Middle frontal gyrus (tissue), 1 donor: Measurements from ENCODE around the gene TIMM10.
"Not testable (repeated sequence)": the region's sequence is repeated elsewhere in the genome, so short reads cannot be mapped to it uniquely, and the experiment has no call there.

Source experiments
- DNase-seq: peaks from one replicate; pipeline ENCODE4 v3.0.0-alpha.2; 2015; ENCODE audit warnings: low spot score; ENCODE audit errors: extremely low spot score

The TIMM10 gene

DNA sequence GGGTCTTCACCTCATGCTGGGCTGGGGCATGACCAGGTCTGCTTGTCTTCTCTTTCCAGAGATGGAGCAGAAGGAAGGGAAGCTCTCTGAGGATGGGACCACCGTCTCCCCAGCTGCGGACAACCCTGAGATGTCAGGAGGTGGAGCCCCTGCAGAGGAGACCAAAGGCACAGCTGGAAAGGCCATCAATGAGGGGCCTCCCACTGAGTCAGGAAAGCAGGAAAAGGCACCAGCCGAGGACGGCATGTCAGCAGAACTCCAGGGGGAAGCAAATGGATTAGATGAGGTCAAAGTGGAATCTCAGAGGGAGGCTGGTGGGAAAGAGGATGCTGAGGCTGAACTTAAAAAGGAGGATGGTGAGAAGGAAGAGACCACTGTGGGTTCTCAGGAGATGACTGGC lies 12.0 kb upstream of the TIMM10 start:
- DNase-seq: no peak

DNA sequence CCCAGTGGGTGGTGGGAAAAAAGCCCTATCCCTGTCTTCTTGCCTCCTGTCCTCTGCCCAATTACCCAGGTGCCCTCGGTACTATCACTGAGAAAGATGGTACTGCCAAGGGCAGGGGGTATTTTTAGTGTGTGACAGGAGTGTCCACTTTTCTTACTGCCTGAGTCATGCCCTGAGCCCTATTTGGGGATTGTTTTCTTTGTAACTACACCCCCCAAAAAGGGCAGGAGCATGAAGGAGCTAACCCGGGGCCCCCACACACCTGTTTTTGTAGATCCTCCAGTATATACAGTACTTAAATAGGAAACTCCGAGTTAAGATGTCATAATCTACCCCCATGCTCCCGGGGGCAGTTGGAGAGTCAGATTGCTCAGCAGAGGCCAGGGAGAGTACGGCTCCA lies 10.6 kb upstream of the TIMM10 start:
- no peak for DNase-seq

DNA sequence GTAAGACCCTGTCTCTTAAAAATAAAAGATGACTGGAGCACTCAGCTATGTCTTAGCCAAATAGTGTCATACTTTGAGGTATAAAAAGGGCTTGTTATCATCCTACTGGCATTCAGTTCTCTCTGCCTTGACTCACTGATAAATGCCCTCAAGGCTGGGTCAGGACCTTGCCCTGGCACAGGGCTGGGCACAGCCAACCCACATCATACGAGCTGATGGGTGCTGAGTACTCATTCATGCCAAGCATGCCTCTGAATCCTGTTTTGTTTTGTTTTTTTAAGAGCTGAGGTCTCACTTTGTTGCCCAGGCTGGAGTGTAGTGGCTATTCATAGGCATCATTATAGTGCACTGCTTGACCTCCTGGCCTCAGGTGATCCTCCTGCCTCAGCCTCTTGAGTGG lies 8.8 kb upstream of the TIMM10 start:
- no peak for DNase-seq

DNA sequence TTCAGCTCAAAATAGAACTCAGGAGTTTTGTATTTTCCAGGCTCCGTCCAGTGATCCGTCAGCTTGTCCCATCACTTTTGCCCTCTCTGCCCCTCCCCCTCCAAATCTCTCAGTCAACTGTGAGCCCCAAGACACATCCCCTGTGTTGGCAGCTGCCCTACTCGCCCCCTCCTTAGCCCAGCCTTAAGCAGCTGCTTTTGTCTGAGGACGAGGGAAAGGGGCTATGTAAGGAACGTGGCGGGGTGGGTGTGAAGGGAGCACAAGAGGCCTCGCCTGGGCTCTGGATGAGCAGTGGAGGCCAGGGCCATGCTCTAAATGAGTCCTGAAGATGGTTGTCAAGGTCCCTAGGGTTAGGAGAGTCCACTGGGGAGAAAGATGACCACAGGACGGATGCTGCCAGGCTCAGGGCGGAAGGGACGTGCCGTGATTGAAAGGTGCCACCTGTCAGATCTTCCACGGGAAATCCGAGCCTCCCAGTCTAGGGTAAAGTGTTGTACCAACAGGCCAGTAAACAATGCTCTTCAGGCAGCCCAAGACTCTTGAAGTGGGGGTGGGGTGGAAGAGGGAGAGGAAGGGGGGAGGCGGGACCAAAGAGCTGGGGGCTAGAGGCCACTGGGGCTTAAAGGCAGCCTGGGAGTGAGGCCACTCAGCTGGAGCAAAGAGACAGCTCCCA lies 6.5 kb upstream of the TIMM10 start, which contains the start of gene SMTNL1:
TSS of gene SMTNL1 (plus strand) at position 649 of the 673 bp plus-strand sequence. CDS start 5,048 bp downstream, outside the sequence.
- DNase-seq: no peak

DNA sequence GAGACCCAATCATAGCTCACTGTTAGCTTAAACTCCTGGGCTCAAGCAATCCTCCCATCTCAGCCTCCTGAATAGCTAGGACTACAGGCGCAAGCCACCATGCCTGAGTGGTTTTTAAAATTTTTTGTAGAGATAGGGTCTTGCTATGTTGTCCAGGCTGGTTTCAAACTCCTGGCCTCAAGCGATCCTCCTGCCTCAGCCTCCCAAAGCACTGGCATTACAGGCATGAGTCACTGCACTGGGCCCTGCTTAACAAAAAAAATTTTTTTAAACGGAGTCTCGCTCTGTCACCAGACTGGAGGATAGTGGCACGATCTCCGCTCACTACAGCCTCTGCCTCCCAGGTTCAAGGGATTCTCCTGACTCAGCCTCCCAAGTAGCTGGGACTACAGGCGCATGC lies 3.9 kb upstream of the TIMM10 start:
- not testable (repeated sequence) for DNase-seq

DNA sequence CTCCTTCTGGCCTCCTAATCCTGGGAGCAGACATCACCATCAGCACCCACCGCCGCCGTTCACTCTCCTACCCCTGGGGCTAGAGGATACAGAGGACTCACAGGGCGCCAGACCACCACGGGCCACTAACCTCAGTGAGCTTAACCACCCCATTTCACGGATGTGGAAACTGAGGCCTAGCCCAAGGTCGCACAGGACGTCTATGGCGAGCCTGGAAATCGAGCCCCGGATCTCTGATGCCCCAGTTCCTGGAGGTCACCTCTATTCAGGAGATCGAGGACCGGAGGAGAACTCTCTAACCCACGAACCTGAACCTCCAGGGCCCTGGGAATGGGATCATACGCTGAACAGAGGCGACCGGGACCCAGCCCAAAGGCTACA lies 349 bp downstream of the TIMM10 start:
- no peak for DNase-seq

DNA sequence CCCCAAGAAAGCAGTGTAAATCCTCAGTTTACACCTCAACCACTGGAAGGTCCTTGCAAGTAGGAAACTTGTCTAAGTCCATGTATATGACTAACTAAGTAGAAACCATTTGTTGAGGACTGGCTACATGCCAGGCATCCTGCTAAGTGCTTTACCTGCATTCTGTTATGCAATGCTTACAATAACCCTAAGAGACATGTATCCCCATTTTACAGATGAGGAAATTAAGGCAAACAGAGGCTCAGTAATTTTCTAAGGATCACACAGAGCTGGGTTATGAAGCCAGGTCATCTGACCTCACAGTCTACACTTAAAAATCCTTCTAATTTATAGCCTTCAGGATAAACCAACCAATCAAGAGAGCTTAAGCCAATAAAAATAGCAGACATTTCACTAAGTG lies 1.5 kb downstream of the TIMM10 start:
- DNase-seq: no peak

DNA sequence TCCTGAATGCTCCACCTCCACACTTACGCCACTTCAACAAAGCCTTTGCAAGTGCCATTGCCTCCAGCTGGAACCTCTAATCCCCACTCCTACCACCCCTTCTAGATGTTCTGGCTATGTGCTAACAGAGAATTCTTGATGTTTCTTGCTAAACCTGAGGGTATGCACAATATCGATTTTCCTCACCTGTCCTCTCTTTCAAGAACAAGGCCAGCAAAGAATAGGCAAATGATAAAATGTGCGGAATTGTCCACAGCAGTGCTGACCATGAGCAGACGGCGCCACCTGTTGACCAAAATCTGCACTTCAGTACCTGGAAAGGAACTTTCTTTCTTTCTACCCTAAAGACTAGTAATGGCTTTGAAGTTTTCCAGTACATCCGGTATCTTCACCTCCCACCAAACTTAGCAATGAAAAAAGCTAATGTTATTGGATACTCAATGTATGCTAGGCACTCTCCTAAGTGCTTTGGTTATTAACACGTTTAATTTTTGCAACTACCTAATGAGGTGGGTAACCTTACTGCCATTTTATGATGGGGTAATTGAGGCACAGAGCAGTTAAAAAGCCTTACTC lies 3.4 kb downstream of the TIMM10 start:
- DNase-seq: peak; percentile 45

DNA sequence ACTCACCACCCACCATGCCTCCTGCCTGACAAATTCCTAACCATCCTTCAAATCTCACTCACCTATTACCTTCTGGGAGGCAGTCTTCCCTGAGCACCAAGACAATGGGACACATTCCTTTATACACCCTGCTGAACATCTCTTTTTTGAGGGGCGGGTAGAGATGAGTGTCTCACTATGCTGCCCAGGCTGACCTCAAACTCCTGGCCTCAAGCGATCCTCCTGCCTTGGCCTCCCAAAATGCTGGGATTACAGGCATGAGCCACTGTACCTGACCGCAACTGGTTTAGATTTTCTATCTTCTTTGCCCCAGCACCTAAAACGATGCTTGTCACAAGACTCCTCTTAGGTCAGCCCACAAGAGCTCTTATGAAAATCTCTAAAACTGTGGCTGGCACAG lies 7.1 kb downstream of the TIMM10 start:
- no peak for DNase-seq

DNA sequence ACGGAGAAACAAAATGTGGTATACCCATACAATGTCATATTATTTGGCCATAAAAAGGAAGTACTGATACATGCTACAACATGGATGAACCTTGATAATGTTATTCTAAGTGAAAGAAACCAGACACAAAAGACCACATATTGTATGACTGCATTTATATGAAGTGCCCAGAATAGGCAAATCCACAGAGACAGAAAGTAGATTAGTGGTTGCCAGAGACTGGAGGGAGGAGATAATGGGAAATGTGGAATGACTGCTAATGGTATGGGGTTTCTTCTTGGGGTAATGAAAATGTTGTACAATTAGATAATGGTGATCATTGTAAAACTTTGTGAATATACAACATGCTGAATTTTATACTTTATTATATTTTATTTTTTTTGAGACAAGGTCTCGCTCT lies 9.4 kb downstream of the TIMM10 start:
- DNase-seq: no peak

DNA sequence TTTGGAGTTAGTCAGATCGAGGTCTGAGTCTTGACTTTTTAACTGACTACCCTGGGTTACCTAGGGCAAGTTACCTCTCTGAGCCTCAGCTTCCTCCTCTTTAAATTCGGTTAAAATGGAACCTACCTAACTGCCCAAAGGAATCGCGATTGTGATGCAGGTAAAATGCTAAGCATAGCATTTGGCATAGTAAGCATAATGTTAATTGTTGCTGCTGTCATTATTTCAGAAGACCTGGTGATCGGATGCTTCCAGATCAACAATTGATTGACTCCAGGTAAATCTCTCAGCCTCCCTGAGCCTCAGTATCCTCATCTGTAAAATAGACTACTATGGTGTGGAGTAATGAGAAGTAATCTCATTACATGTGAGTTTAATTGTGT lies 14.5 kb downstream of the TIMM10 start:
- DNase-seq: no peak

DNA sequence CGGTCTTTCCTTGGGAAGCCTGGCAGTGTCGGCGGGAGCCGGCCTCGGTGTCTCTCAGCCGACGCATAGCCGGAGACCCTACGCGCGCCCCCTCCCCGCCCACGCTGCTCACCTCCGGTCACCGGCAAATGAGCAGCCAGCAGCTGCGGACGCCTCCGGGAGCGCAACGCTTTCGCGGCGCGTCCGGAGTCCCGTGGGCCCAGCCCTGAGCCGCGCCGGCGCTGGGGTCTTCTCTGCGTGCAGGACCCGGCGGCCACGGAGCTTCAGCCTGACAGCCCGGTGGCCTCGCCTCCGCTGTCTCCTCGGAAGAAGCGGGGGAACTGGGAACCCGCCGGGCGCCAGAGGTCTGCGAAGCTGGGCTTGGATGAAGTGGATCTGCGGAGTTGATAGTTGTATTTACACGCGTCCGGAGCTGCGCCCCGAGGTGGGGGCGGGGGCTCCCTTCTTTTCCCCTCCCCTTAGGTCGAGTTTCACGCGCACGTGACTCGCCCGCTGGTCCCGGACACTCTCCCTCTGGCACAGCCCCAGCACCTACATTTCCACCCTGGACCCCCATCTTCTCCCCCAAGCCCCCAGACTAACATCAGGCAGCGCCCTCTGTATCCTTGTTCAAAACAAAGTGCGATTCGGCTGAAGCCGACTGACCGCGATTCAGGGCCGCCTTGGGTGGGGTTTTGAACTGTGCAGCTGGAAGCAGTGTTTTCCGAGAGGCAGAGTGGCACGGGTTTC lies 15.1 kb downstream of the TIMM10 start, which contains the start of gene SLC43A1:
TSS of gene SLC43A1 (minus strand) at position 371 of the 729 bp plus-strand sequence. CDS start 1,591 bp downstream, outside the sequence.
- DNase-seq: no peak

DNA sequence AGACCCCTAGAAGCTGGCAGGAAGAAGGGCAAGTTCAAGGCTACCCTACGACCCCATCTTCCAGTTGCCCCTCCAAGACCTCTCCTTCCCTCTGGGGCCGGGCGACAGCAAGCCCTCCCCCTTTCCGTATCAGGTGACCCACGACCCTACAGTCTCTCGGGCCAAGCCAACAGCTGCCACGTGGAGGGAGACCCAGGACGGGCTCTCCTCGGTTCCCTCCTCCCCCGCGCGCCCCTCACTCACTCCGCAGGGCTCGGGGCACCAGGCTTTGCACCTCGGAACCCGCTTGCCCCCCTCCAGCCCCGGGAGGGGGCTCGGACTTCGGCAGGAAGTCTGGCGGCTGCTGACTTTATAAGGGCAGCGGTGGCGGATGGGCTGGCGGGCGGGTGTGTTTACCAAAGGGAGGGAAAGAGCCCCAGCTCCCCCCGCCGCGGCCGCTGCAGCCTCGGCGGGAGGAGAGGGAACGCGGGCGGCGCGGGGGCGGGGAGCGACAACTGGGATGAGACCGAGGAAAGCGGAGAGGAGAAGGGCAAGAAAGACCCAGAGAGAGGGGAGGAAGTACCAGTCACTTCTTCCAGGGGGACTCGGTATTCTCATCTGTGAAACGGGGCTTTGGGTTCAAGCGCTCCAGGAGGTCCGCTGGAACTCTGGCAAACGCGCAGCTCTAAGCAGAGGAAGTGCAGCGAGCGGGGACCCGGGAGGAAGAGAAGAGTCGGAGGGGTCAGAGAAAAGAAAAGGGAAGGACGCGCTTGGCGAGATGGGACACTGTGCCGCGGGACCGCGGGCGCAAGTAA lies 15.8 kb downstream of the TIMM10 start:
- no peak for DNase-seq

DNA sequence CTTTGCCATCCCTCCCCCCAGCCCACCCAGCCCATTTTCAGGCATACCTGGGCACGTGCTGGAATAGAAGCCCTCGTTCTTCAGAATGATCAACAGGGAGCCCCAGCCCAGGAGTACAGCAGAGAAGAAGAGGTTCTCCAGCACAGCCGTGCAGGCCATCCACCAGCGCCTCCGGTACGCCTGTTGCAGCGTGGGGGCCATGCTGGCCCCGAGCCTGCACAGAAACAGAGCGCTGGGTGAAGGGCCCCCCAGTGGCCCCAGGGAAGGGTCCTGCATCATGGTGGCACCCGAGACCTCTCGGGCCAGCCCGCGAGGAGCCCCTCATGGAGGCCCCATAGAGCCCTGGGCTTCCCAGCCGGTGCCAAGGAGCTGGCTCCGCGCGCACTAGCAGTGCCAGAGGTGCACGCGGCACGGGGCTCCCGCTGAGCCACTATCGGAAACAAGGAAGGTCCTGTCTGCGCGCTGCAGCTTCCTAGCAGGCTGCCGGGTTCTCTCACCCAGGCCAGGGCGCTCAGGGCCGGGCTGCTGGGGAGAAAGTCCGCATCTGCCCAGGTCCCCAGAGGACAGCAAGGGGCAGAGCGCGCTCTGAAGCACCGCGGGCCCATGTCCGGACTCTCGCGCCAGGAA lies 16.5 kb downstream of the TIMM10 start:
- no peak for DNase-seq

DNA sequence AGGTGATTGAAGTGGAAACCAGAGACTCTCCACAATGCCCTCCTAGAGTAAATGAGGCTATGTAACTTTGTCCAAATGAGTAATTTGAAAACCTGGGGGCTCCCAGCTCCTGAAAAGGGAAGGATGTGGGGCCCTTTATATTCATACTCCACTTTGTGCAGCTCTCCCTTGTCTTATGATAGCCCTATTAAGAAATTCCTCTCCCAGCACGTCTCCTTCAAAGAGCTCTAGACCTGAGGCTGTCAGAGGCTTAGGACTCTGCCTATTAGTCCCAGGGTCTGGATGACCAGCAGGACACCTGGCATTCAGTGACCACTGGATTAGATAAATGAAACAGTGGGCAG lies 17.1 kb downstream of the TIMM10 start:
- DNase-seq: no peak

DNA sequence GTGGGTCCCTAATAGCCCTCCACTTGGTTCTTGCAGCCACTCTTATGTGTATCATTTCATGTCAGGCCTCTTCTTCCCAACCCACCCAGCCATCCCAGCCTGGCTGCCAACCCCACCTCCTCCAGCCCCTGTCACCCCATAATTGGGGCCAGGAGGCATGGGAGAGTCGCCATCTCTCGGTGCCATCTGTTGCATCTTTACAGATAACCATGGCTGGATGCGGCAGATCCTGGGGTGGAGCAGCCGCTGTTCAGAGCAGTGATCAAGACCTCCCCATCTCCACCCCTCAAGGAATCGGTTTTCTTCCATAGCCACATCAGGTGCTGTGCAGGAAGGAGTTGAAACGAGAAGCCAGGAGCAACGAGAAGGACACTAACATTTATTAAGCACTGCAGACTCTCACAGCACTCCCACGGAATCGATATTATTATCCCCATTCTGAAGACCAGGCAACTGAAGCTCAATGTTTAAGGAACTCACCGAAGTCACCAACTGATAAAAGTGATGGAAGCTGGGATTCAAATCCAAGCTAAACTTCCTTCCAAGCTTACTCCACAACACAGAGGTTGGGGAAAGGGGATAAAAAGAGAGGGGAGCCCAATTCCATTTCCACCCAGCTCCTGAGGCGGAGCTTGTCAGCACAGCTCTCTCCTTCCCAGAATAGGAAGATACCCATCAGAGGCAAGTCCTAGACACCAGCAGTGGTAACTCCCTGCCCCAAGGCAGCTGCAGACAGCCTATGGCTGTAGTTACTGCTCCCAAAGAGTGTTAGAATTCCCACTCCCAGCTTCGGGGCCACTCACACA lies 17.7 kb downstream of the TIMM10 start:
- no peak for DNase-seq

DNA sequence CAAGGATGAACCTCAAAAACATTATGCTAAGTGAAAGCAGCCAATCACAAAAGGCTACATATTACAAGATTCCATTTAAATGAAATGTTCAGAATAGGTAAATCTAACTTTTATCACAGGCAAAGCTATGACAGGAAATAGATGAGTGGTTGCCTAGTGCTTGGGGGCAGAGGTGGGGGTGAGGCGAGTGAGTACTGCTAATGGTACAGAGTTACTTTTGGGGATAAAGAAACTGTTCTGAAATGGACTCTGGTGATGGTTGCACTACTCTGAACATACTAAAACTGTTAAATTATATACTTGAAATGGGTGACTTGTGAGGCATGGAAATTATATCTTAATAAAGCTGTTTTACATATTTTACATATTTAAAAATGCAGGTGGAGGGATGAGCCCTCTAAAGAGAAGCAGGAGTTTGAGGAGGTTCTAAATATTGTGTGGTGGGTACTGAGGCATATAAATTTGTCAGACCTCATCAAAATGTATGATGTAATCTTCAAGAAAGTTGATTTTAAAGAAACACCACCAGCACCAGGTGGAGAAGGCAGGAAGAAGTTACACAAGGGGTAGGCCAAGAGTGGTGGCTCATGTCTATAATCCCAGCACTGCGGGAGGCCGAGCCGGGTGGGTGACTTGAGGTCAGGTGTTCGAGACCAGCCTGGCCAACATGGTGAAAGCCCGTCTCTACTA lies 18.7 kb downstream of the TIMM10 start:
- no peak for DNase-seq

DNA sequence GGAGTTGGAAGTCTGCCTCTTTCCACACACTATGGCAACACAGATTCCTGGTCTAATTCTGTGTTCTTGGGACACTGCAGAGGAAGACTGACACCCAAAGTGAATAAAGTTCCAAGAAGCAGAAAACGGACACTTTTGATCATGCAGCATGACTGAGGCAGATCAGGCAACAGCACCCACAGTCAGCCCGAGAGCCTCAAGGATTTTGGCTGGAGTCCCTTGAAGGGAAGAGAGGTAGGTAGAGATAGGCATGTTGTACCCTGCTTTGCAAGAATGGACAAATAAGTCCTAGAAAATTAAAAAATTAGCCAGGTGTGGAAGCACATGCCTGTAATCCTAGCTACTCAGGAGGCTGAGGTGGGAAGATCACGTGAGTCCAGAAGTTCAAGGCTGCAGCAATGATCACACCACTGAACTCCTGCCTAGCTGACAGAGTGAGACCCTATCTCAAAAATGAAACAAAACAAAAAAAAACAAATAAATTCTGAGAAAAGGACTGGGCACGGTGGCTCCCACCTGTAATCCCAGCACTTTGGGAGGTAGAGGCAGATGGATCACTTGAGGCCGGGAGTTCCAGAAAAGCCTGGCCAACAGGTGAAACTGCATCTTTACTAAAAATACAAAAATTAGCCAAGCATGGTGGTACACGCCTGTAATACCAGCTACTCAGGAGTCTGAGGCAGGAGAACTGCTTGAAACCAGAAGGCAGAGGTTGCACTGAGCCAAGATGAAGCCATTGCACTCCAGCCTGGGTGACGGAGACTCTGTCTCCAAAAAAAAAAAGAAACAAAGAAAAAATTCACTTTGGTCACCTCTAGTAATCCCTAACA lies 22.0 kb downstream of the TIMM10 start:
- no peak for DNase-seq

DNA sequence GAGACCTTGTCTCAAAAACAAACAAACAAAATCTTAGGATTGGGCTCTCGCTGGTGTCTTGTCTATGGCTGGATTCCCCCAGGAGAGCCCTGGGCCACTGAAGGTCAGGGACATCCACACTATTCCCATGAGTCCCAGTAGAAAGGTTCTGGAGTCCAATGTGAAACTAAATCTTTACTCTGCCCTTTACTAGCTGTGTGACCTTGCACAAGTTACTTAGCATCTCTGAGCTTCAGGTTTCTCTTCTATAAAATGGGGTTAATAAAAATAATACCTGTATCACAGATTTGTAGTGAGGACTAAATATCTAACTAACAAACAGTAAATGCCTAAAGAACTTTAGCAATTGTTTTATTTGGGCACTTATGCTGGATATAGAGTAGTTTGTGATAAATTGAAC lies 24.0 kb downstream of the TIMM10 start:
- no peak for DNase-seq
